NB4 (cell line): Measurements from ENCODE around the gene DSC2.
A peak's percentile ranks its signal among the peaks of the same experiment; 100 is the strongest.

Experiments
- DNase-seq: peaks from one replicate; pipeline ENCODE4 v3.0.0; 2010; ENCODE audit warnings: low read depth
- H3K4me3 ChIP-seq: one replicate; pipeline ENCODE4 v1.5.1; 2011; ENCODE audit warnings: mild to moderate bottlenecking, low read depth, low read length, moderate library complexity
- CTCF ChIP-seq: IDR thresholded peaks from one replicate; pipeline ENCODE4 v1.5.1; 2012; ENCODE audit warnings: low read depth, low read length
- MAX ChIP-seq: IDR thresholded peaks from 2 replicates; pipeline ENCODE4 v1.6.1; 2011; ENCODE audit warnings: low read depth, low read length
- MYC ChIP-seq: IDR thresholded peaks from 2 replicates; pipeline ENCODE4 v1.6.1; 2011; ENCODE audit warnings: low read depth, low read length
- POLR2A ChIP-seq: IDR thresholded peaks from 2 replicates; pipeline ENCODE4 v1.6.1; 2011; ENCODE audit warnings: mild to moderate bottlenecking; ENCODE audit not compliant: insufficient read length; ENCODE audit errors: extremely low read depth

DSC2 gene

GRCh38 chr18:31102025-31102684, at the start of gene DSC2:
Gene DSC2 (minus strand): TSS chr18:31102421. CDS start chr18:31101971, 450 bp downstream.
- peak within 1 kb of the TSS; percentile 62 for H3K4me3 ChIP-seq
- no peak for DNase-seq
- TF ChIP-seq MYC: no peak
- TF ChIP-seq CTCF: no peak
- no peak for TF ChIP-seq MAX
- no peak for TF ChIP-seq POLR2A

- TF ChIP-seq MAX (no peak), POLR2A (no peak), CTCF (no peak), MYC (no peak)
- no peak for DNase-seq
- H3K4me3 ChIP-seq: no peak overlapping the region
Measured at GRCh38 chr18:31149351-31149750, 47.1 kb upstream of the DSC2 start.

GRCh38 chr18:31148600-31148999, 46.4 kb upstream of the DSC2 start:
- H3K4me3 ChIP-seq: no peak overlapping the region
- TF ChIP-seq CTCF (no peak), MAX (no peak)
- no peak for DNase-seq

- TF ChIP-seq CTCF (no peak), MYC (no peak), POLR2A (no peak), MAX (no peak)
- no peak overlapping the region for H3K4me3 ChIP-seq
- peak; percentile 47 for DNase-seq
Measured at GRCh38 chr18:31146809-31147208, 44.6 kb upstream of the DSC2 start.

- H3K4me3 ChIP-seq: no peak overlapping the region
- TF ChIP-seq MYC (no peak), CTCF (no peak), MAX (no peak), POLR2A (no peak)
- DNase-seq: no peak
Measured at GRCh38 chr18:31143025-31143424, 40.8 kb upstream of the DSC2 start.
